ENCODE measurements around the gene ABRACL.
A peak's percentile ranks its signal among the peaks of the same experiment; 100 is the strongest.

GRCh38 chr6:138987643-138988468 lies 40.7 kb upstream of the ABRACL start, which contains the start of gene REPS1:
- TF ChIP-seq, protein P1, sequence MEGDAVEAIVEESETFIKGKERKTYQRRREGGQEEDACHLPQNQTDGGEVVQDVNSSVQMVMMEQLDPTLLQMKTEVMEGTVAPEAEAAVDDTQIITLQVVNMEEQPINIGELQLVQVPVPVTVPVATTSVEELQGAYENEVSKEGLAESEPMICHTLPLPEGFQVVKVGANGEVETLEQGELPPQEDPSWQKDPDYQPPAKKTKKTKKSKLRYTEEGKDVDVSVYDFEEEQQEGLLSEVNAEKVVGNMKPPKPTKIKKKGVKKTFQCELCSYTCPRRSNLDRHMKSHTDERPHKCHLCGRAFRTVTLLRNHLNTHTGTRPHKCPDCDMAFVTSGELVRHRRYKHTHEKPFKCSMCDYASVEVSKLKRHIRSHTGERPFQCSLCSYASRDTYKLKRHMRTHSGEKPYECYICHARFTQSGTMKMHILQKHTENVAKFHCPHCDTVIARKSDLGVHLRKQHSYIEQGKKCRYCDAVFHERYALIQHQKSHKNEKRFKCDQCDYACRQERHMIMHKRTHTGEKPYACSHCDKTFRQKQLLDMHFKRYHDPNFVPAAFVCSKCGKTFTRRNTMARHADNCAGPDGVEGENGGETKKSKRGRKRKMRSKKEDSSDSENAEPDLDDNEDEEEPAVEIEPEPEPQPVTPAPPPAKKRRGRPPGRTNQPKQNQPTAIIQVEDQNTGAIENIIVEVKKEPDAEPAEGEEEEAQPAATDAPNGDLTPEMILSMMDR (conservative IDR thresholded peaks at IDR 0.05 in 1 of 2, IDR thresholded peaks at IDR 0.05 in 1 of 2; ENCODE audit: low read depth in 1 of 2, low read length in 2 of 2) = peak; percentile 61 to 69
- no peak for TF ChIP-seq EZH2 (IDR thresholded peaks at IDR 0.05; ENCODE audit: low read length, missing control alignments)
